Fibroblast of lung (primary cell): ENCODE data around the gene INPP4A. TPM values are rescaled to one million over a fixed set of nuclear protein-coding genes. Genes with fewer than 3 reads are reported as not detected.

Experiments
- DNase-seq, 2 donors: peaks; one replicate each; pipeline versions ENCODE4 v3.0.0 to v3.0.0-alpha.2; 2010; ENCODE audit warnings: low read depth in 2 of 2
- H2AFZ ChIP-seq: 2 replicates; pipeline ENCODE4 v1.5.1; 2012; ENCODE audit warnings: low read length, control low read depth, inconsistent platforms
- H3K27ac ChIP-seq: 2 replicates; pipeline ENCODE4 v1.5.1; 2011; ENCODE audit warnings: low read length, control low read depth; ENCODE audit not compliant: insufficient read depth
- H3K27me3 ChIP-seq: 2 replicates; pipeline ENCODE4 v1.5.1; 2011; ENCODE audit warnings: mild to moderate bottlenecking, low read length; ENCODE audit not compliant: control insufficient read depth, insufficient read depth
- H3K36me3 ChIP-seq: 2 replicates; pipeline ENCODE4 v1.5.1; 2011; ENCODE audit warnings: low read length; ENCODE audit not compliant: control insufficient read depth, insufficient read depth
- H3K4me1 ChIP-seq: 2 replicates; pipeline ENCODE4 v1.5.1; 2011; ENCODE audit warnings: low read length; ENCODE audit not compliant: control insufficient read depth, insufficient read depth; ENCODE audit errors: extremely low read depth
- H3K4me2 ChIP-seq: 2 replicates; pipeline ENCODE4 v1.5.1; 2011; ENCODE audit warnings: low read length, control low read depth; ENCODE audit not compliant: insufficient read depth; ENCODE audit errors: extremely low read depth
- H3K4me3 ChIP-seq, 4 experiments: fragments of 200-600 bp in 1 of 4; sonication (generic) in 1 of 4; replicated peaks in 1 of 4; 2 replicates each; pipeline ENCODE4 v1.5.1; 2011 to 2016; ENCODE audit warnings: low read length in 4 of 4, low read depth in 3 of 4, mild to moderate bottlenecking in 3 of 4, control low read depth in 2 of 4, inconsistent platforms in 1 of 4, mixed read lengths in 1 of 4; ENCODE audit not compliant: insufficient read depth in 1 of 4; ENCODE audit errors: control extremely low read depth in 1 of 4
- H3K79me2 ChIP-seq: 2 replicates; pipeline ENCODE4 v1.5.1; 2012; ENCODE audit warnings: mild to moderate bottlenecking, low read length, inconsistent platforms; ENCODE audit not compliant: control insufficient read depth, insufficient read depth
- H3K9ac ChIP-seq: 2 replicates; pipeline ENCODE4 v1.5.1; 2011; ENCODE audit warnings: mild to moderate bottlenecking, low read length, control low read depth; ENCODE audit not compliant: insufficient read depth
- H3K9me3 ChIP-seq: 2 replicates; pipeline ENCODE4 v1.5.1; 2012; ENCODE audit warnings: low read depth, low read length; ENCODE audit not compliant: control insufficient read depth, insufficient read depth
- H4K20me1 ChIP-seq: 2 replicates; pipeline ENCODE4 v1.5.1; 2011; ENCODE audit warnings: low read length; ENCODE audit not compliant: control insufficient read depth, insufficient read depth; ENCODE audit errors: extremely low read depth
- CTCF ChIP-seq, 2 donors: IDR thresholded peaks in 1 of 2; conservative IDR thresholded peaks in 1 of 2; 1 replicate in 1 of 2; 2 replicates in 1 of 2; pipeline ENCODE4 v1.5.1; 2011 to 2012; ENCODE audit warnings: low read length in 2 of 2, control low read depth in 1 of 2, inconsistent platforms in 1 of 2, low read depth in 1 of 2, mild to moderate bottlenecking in 1 of 2
- EZH2 ChIP-seq: IDR thresholded peaks from 2 replicates; pipeline ENCODE4 v1.5.1; 2012; ENCODE audit warnings: low read length, control low read depth, mild to moderate bottlenecking; ENCODE audit errors: missing control alignments
- polyA plus RNA-seq, 2 donors: library from polyadenylated mRNA; depleted of rRNA in 1 of 2; stranded (reverse) in 1 of 2; unstranded in 1 of 2; fragments of >200 nt; gene quantifications; 2 replicates each; pipeline ENCODE4 v1.2.1, GENCODE V29; 2011 to 2012; ENCODE audit warnings: missing spikeins in 1 of 2
- total RNA-seq: library from RNA; depleted of rRNA; stranded (reverse); fragments of >200 nt; gene quantifications from 2 replicates; pipeline ENCODE4 v1.2.1, GENCODE V29; 2014

The INPP4A gene
- total and polyA plus RNA-seq, 2 donors (not counting 1 experiment from before 2014, with no cell fraction given) = 10.2 to 26.1 TPM

- no peaks in the 10 kb centered on the region for H4K20me1 ChIP-seq
- H3K36me3 ChIP-seq = no peaks in the 10 kb centered on the region
- no peaks in the 10 kb centered on the region for H3K79me2 ChIP-seq
- H3K9me3 ChIP-seq = no peaks in the 10 kb centered on the region
- no peak overlapping the region for H3K4me3 ChIP-seq
- H3K9ac ChIP-seq = no peak overlapping the region
- H2AFZ ChIP-seq = no peak overlapping the region
- H3K4me1 ChIP-seq = no peaks in the 10 kb centered on the region
- H3K27me3 ChIP-seq = no peaks in the 10 kb centered on the region
- H3K27ac ChIP-seq = no peak overlapping the region
- DNase-seq = no peak
- H3K4me2 ChIP-seq = no peak overlapping the region
- TF ChIP-seq EZH2 (no peak), CTCF (conservative IDR thresholded peaks at IDR 0.05 in 1 of 2, IDR thresholded peaks at IDR 0.05 in 1 of 2; ENCODE audit: low read depth in 1 of 2, low read length in 2 of 2) (no peak)
Measured at GRCh38 chr2:98579926-98580325, 135.3 kb downstream of the INPP4A start.

DNA sequence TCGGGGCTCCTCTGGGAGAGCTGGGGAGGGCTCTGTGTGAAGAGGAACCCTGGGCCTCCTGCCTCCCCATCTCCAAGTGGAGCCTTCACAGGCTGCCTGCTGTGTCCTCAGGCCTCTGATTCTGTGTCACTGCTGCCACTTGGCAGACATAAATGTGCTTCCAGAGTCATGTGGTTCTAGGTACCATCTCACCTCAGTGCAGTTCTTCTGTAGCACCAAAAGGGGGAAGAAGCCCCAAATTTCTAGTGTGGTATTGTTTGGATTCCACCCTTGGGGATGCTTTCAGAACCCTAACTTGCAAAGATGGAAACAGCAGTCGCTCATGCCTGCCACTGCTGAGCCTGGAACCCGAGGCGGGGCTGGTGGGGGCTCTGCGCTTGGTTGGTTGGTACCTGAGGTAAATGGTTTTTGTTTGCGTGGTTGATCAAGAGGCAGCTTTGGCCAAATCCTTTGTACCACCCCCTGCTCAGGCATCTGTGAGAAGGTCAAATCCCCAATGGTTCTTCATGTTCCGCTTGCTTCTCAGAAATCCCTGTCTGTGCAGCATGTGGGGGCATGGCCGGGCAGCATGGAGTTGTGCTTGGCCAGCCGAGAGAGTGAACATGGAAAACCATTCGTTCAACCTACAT is 136.1 kb downstream of the INPP4A start:
- Histone ChIP-seq H3K79me2 (no peaks in the 10 kb centered on the region), H3K4me1 (no peaks in the 10 kb centered on the region), H3K36me3 (no peaks in the 10 kb centered on the region), H3K9me3 (no peaks in the 10 kb centered on the region), H3K9ac (no peak overlapping the region), H3K27ac (no peak overlapping the region), H4K20me1 (no peaks in the 10 kb centered on the region), H3K4me2 (no peak overlapping the region), H3K27me3 (no peaks in the 10 kb centered on the region), H3K4me3 (no peak overlapping the region), H2AFZ (no peak overlapping the region)
- no peak for DNase-seq
- TF ChIP-seq EZH2 = no peak
- TF ChIP-seq CTCF (conservative IDR thresholded peaks at IDR 0.05 in 1 of 2, IDR thresholded peaks at IDR 0.05 in 1 of 2; ENCODE audit: low read depth in 1 of 2, low read length in 2 of 2) = no peak

GRCh38 chr2:98582523-98582922 is 137.9 kb downstream of the INPP4A start:
- Histone ChIP-seq H4K20me1 (no peaks in the 10 kb centered on the region), H3K79me2 (no peaks in the 10 kb centered on the region)
- no peak for DNase-seq

More at GRCh38 chr2:98582523-98582922, 137.9 kb downstream of the INPP4A start:
- H3K27ac ChIP-seq = no peak overlapping the region
- H3K27me3 ChIP-seq = no peaks in the 10 kb centered on the region
- H3K36me3 ChIP-seq = no peaks in the 10 kb centered on the region
- no peaks in the 10 kb centered on the region for H3K9me3 ChIP-seq
- H3K4me2 ChIP-seq = no peak overlapping the region
- TF ChIP-seq CTCF (conservative IDR thresholded peaks at IDR 0.05 in 1 of 2, IDR thresholded peaks at IDR 0.05 in 1 of 2; ENCODE audit: low read depth in 1 of 2, low read length in 2 of 2) = no peak
- H3K4me3 ChIP-seq = no peak overlapping the region
- no peak overlapping the region for H3K9ac ChIP-seq
- no peaks in the 10 kb centered on the region for H3K4me1 ChIP-seq
- H2AFZ ChIP-seq = no peak overlapping the region
